Mammary epithelial cell (primary cell): ENCODE measurements around the gene CYTL1.

Experiments used
- EZH2 ChIP-seq: IDR thresholded peaks from 2 replicates; pipeline ENCODE4 v1.6.1; 2012; ENCODE audit warnings: low read length, inconsistent platforms, borderline replicate concordance
- TF ChIP-seq, protein P1 (sequence below), 2 donors: IDR thresholded peaks in 1 of 2; conservative IDR thresholded peaks in 1 of 2; 2 replicates each; pipeline ENCODE4 v1.5.1; 2011 to 2012; ENCODE audit warnings: inconsistent platforms in 2 of 2, low read length in 2 of 2, mild to moderate bottlenecking in 2 of 2, control low read depth in 1 of 2, low read depth in 1 of 2; ENCODE audit not compliant: insufficient read depth in 1 of 2; ENCODE audit errors: extremely low read depth in 1 of 2

DNA sequence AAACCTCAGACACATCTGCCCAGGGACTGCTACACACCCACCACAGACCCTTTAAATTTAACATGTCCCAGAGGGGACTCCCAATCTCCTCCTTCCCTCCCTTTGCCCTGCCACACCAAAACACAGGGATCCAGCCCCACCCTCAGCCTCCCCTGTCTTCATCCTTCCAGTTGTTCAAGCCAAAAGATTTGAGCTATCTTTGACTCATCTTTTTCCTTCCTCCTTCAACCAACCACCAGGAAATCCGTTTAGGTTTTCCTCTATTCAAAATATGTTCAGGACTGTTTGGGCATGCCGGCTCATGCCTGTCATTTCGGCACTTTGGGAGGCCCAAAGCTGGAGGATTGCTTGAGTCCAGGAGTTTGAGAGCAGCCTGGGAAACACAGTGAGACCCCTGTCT, 25.1 kb upstream of the CYTL1 start:
- TF ChIP-seq, protein P1, sequence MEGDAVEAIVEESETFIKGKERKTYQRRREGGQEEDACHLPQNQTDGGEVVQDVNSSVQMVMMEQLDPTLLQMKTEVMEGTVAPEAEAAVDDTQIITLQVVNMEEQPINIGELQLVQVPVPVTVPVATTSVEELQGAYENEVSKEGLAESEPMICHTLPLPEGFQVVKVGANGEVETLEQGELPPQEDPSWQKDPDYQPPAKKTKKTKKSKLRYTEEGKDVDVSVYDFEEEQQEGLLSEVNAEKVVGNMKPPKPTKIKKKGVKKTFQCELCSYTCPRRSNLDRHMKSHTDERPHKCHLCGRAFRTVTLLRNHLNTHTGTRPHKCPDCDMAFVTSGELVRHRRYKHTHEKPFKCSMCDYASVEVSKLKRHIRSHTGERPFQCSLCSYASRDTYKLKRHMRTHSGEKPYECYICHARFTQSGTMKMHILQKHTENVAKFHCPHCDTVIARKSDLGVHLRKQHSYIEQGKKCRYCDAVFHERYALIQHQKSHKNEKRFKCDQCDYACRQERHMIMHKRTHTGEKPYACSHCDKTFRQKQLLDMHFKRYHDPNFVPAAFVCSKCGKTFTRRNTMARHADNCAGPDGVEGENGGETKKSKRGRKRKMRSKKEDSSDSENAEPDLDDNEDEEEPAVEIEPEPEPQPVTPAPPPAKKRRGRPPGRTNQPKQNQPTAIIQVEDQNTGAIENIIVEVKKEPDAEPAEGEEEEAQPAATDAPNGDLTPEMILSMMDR (conservative IDR thresholded peaks at IDR 0.05 in 1 of 2, IDR thresholded peaks at IDR 0.05 in 1 of 2; ENCODE audit: extremely low read depth in 1 of 2, insufficient read depth in 1 of 2, low read depth in 1 of 2, low read length in 2 of 2) = no peak
- no peak for TF ChIP-seq EZH2
